ENCODE results near the gene PNMT. TPM values are rescaled to one million over a fixed set of nuclear protein-coding genes. Genes with fewer than 3 reads are reported as not detected.

The PNMT gene
- total and polyA plus RNA-seq, 2 experiments from 2014 or later: 1.9 to 2.5 TPM

- H3K4me2 ChIP-seq: peak overlapping the region; percentile 95
- peaks cover 11% of the 10 kb centered on the region; the same call in 1 of the 2 replicates for H3F3A ChIP-seq (replicated peaks; ENCODE audit: low read depth)
- H3K4me3 ChIP-seq: peak overlapping the region; percentile 49
- Mint-ChIP-seq H3K27me3 (ENCODE audit: insufficient read depth, low read depth, poor library complexity) (peaks cover 39% of the 10 kb centered on the region), H3K4me3 (peak overlapping the region; percentile 35), H3K36me3 (ENCODE audit: low read depth) (0 out of 3 replicates have a peak, but pooled peaks cover 2% of the 10 kb centered on the region), H3K4me1 (peaks cover 73% of the 10 kb centered on the region), H3K27ac (peak overlapping the region; percentile 37), H3K9me3 (no peaks in the 10 kb centered on the region; the same call in 2 of the 3 replicates)
- H3K79me2 ChIP-seq (replicated peaks; ENCODE audit: insufficient read depth): no peaks in the 10 kb centered on the region
- H2AFZ ChIP-seq: 0 out of 2 replicates have a peak overlapping the region, but pooled peaks have one; percentile 11
- TF ChIP-seq ETS1 (IDR thresholded peaks at IDR 0.05) (peak; percentile 56), STAT1 (IDR thresholded peaks at IDR 0.05; ENCODE audit: unreplicated experiment) (no peak), ZNF462 (CRISPR knock-in tag; IDR thresholded peaks at IDR 0.05) (peak; percentile 74; the same call in 1 of the 2 replicates), POLR2AphosphoS5 (IDR thresholded peaks at IDR 0.05; ENCODE audit: low read depth) (peak; percentile 39; the same call in 1 of the 2 replicates), EZH2 (IDR thresholded peaks at IDR 0.05; ENCODE audit: low read depth, unreplicated experiment) (no peak)
- H3K36me3 ChIP-seq (ENCODE audit: insufficient read depth): no peaks in the 10 kb centered on the region
- H3K27me3 ChIP-seq (ENCODE audit: insufficient read depth): peaks cover 30% of the 10 kb centered on the region
- H3K27ac ChIP-seq (ENCODE audit: low read depth): peak overlapping the region; percentile 32
- peak; percentile 84 for DNase-seq (ENCODE audit: low spot score)
- peak; percentile 27 for ATAC-seq
- H4K20me1 ChIP-seq (replicated peaks; ENCODE audit: insufficient read depth): no peaks in the 10 kb centered on the region
- no peaks in the 10 kb centered on the region for H3K9me2 ChIP-seq (ENCODE audit: insufficient read depth)
- H3K4me1 ChIP-seq (ENCODE audit: insufficient read depth): peaks cover 73% of the 10 kb centered on the region
Measured at GRCh38 chr17:39631403-39631802, 36.9 kb upstream of the PNMT start.
